ENCODE results near the gene OTOP1.
"Not testable (repeated sequence)": the region's sequence is repeated elsewhere in the genome, so short reads cannot be mapped to it uniquely, and the experiment has no call there.

OTOP1 gene

GRCh38 chr4:4239551-4239950 lies 12.8 kb upstream of the OTOP1 start:
- not testable (repeated sequence) for DNase-seq (ENCODE audit: extremely low read depth in 1 of 2, low read depth in 1 of 2)

GRCh38 chr4:4233610-4234009 lies 6.9 kb upstream of the OTOP1 start:
- DNase-seq (ENCODE audit: extremely low read depth in 1 of 2, low read depth in 1 of 2), result no peak

GRCh38 chr4:4228356-4228668 lies 1.6 kb upstream of the OTOP1 start:
- no peak for DNase-seq (ENCODE audit: extremely low read depth in 1 of 2, low read depth in 1 of 2)

- no peak for DNase-seq (ENCODE audit: extremely low read depth in 1 of 2, low read depth in 1 of 2)
These were observed 1.0 kb upstream of the OTOP1 start for GRCh38 chr4:4227510-4228355.

GRCh38 chr4:4225915-4226605 lies 669 bp downstream of the OTOP1 start:
- no peak for DNase-seq (ENCODE audit: extremely low read depth in 1 of 2, low read depth in 1 of 2)

- DNase-seq (ENCODE audit: extremely low read depth in 1 of 2, low read depth in 1 of 2), result no peak
These were observed 9.6 kb downstream of the OTOP1 start for GRCh38 chr4:4217113-4217512.

- no peak for DNase-seq (ENCODE audit: extremely low read depth in 1 of 2, low read depth in 1 of 2)
These were observed 10.1 kb downstream of the OTOP1 start for GRCh38 chr4:4216648-4217047.

- not testable (repeated sequence) for DNase-seq (ENCODE audit: extremely low read depth in 1 of 2, low read depth in 1 of 2)
These were observed 13.1 kb downstream of the OTOP1 start for GRCh38 chr4:4213674-4214073.

GRCh38 chr4:4206204-4206603 lies 20.5 kb downstream of the OTOP1 start:
- DNase-seq (ENCODE audit: extremely low read depth in 1 of 2, low read depth in 1 of 2), result no peak

- DNase-seq (ENCODE audit: extremely low read depth in 1 of 2, low read depth in 1 of 2), result no peak
These were observed 22.4 kb downstream of the OTOP1 start for GRCh38 chr4:4204401-4204745.

GRCh38 chr4:4203688-4204400 lies 22.9 kb downstream of the OTOP1 start:
- DNase-seq (ENCODE audit: extremely low read depth in 1 of 2, low read depth in 1 of 2), result no peak

GRCh38 chr4:4202510-4202909 lies 24.2 kb downstream of the OTOP1 start:
- DNase-seq (ENCODE audit: extremely low read depth in 1 of 2, low read depth in 1 of 2), result no peak

- no peak for DNase-seq (ENCODE audit: extremely low read depth in 1 of 2, low read depth in 1 of 2)
These were observed 26.1 kb downstream of the OTOP1 start for GRCh38 chr4:4200624-4201023.

GRCh38 chr4:4195354-4195753 lies 31.4 kb downstream of the OTOP1 start:
- DNase-seq (ENCODE audit: extremely low read depth in 1 of 2, low read depth in 1 of 2), result no peak

- not testable (repeated sequence) for DNase-seq (ENCODE audit: extremely low read depth in 1 of 2, low read depth in 1 of 2)
These were observed 38.2 kb downstream of the OTOP1 start for GRCh38 chr4:4188557-4188956.

- no peak for DNase-seq (ENCODE audit: extremely low read depth in 1 of 2, low read depth in 1 of 2)
These were observed 41.2 kb downstream of the OTOP1 start for GRCh38 chr4:4185528-4185927.

GRCh38 chr4:4182835-4183568 lies 43.7 kb downstream of the OTOP1 start:
- no peak for DNase-seq (ENCODE audit: extremely low read depth in 1 of 2, low read depth in 1 of 2)

- DNase-seq (ENCODE audit: extremely low read depth in 1 of 2, low read depth in 1 of 2), result no peak
These were observed 56.1 kb downstream of the OTOP1 start for GRCh38 chr4:4170596-4171150.

GRCh38 chr4:4167981-4168780 lies 58.5 kb downstream of the OTOP1 start:
- DNase-seq (ENCODE audit: extremely low read depth in 1 of 2, low read depth in 1 of 2), result not testable (repeated sequence)

GRCh38 chr4:4166986-4167385 lies 59.7 kb downstream of the OTOP1 start:
- not testable (repeated sequence) for DNase-seq (ENCODE audit: extremely low read depth in 1 of 2, low read depth in 1 of 2)
